ENCODE results near the gene ABCG8. TPM values are rescaled to one million over a fixed set of nuclear protein-coding genes. Genes with fewer than 3 reads are reported as not detected.
A peak's percentile ranks its signal among the peaks of the same experiment; 100 is the strongest.
"Not testable (repeated sequence)": the region's sequence is repeated elsewhere in the genome, so short reads cannot be mapped to it uniquely, and the experiment has no call there.

The ABCG8 gene
- total RNA-seq, 1 donor from 2014 or later: not detected

- H3K36me3 Mint-ChIP-seq: peaks cover 36% of the 10 kb centered on the region
- no peak overlapping the region for H3K4me3 Mint-ChIP-seq
- no peaks in the 10 kb centered on the region for H3K4me1 Mint-ChIP-seq
- no peak overlapping the region for H3K27ac Mint-ChIP-seq
- no peaks in the 10 kb centered on the region for H3K27me3 Mint-ChIP-seq (ENCODE audit: low read depth)
- H3K9me3 Mint-ChIP-seq: no peaks in the 10 kb centered on the region
- no peak for TF ChIP-seq CTCF (IDR thresholded peaks at IDR 0.05; ENCODE audit: unreplicated experiment)
- DNase-seq (ENCODE audit: low spot score in 2 of 2, unreplicated experiment in 2 of 2): no peak
These were observed 66.6 kb downstream of the ABCG8 start for GRCh38 chr2:43905371-43905803.

- H3K36me3 Mint-ChIP-seq: peaks cover 34% of the 10 kb centered on the region
- H3K27ac Mint-ChIP-seq: no peak overlapping the region
- TF ChIP-seq CTCF (IDR thresholded peaks at IDR 0.05; ENCODE audit: unreplicated experiment): no peak
- H3K4me1 Mint-ChIP-seq: no peaks in the 10 kb centered on the region
- no peaks in the 10 kb centered on the region for H3K9me3 Mint-ChIP-seq
- no peaks in the 10 kb centered on the region for H3K27me3 Mint-ChIP-seq (ENCODE audit: low read depth)
- H3K4me3 Mint-ChIP-seq: no peak overlapping the region
- no peak for DNase-seq (ENCODE audit: low spot score in 2 of 2, unreplicated experiment in 2 of 2)
These were observed 67.1 kb downstream of the ABCG8 start for GRCh38 chr2:43905871-43906270.

- H3K27me3 Mint-ChIP-seq (ENCODE audit: low read depth): no peaks in the 10 kb centered on the region
- H3K36me3 Mint-ChIP-seq: peaks cover 37% of the 10 kb centered on the region
- H3K4me3 Mint-ChIP-seq: no peak overlapping the region
- no peaks in the 10 kb centered on the region for H3K9me3 Mint-ChIP-seq
- TF ChIP-seq CTCF (IDR thresholded peaks at IDR 0.05; ENCODE audit: unreplicated experiment): no peak
- no peaks in the 10 kb centered on the region for H3K4me1 Mint-ChIP-seq
- H3K27ac Mint-ChIP-seq: peak overlapping the region; percentile 7
- DNase-seq (ENCODE audit: low spot score in 2 of 2, unreplicated experiment in 2 of 2): no peak
These were observed 67.8 kb downstream of the ABCG8 start for GRCh38 chr2:43906448-43907109.

- H3K4me1 Mint-ChIP-seq; H3K4me3 Mint-ChIP-seq; H3K27ac Mint-ChIP-seq; DNase-seq (ENCODE audit: low spot score in 2 of 2, unreplicated experiment in 2 of 2); H3K9me3 Mint-ChIP-seq; H3K27me3 Mint-ChIP-seq (ENCODE audit: low read depth): not testable (repeated sequence)
- H3K36me3 Mint-ChIP-seq: peaks cover 32% of the 10 kb centered on the region
These were observed 72.5 kb downstream of the ABCG8 start for GRCh38 chr2:43911136-43911790.

- Mint-ChIP-seq H3K4me1 (no peaks in the 10 kb centered on the region), H3K27ac (no peak overlapping the region), H3K36me3 (peaks cover 23% of the 10 kb centered on the region)
These were observed 85.7 kb downstream of the ABCG8 start for GRCh38 chr2:43924463-43924862.

More at GRCh38 chr2:43924463-43924862, 85.7 kb downstream of the ABCG8 start:
- H3K4me3 Mint-ChIP-seq: no peak overlapping the region
- TF ChIP-seq CTCF (IDR thresholded peaks at IDR 0.05; ENCODE audit: unreplicated experiment): no peak
- H3K27me3 Mint-ChIP-seq (ENCODE audit: low read depth): no peaks in the 10 kb centered on the region
- no peak for DNase-seq (ENCODE audit: low spot score in 2 of 2, unreplicated experiment in 2 of 2)
- H3K9me3 Mint-ChIP-seq: no peaks in the 10 kb centered on the region

Data from mesothelial cell of epicardium (in vitro differentiated cells).